Measurements from ENCODE around the gene CHKA. TPM values are rescaled to one million over a fixed set of nuclear protein-coding genes. Genes with fewer than 3 reads are reported as not detected.

Gene CHKA
- total and polyA plus RNA-seq, 9 of the 15 experiments (the other 6 are each of a cell fraction or from before 2014, with no cell fraction given) = 3.6 to 37.0 (median 30.2) TPM

GRCh38 chr11:68127714-68128681 is 6.8 kb upstream of the CHKA start (continued):
- TF ChIP-seq TRIM28 (IDR thresholded peaks at IDR 0.05) (no peak), NONO (IDR thresholded peaks at IDR 0.05; ENCODE audit: low read depth in 2 of 2, low read length in 1 of 2) (no peak), DMBX1 (CRISPR knock-in tag; IDR thresholded peaks at IDR 0.05; ENCODE audit: borderline replicate concordance) (no peak), MAZ (CRISPR knock-in tag; conservative IDR thresholded peaks at IDR 0.05 in 1 of 2, IDR thresholded peaks at IDR 0.05 in 1 of 2) (peak in 1 of 2 experiments; percentile 74; a peak in 2 of 4 replicates), KLF6 (CRISPR knock-in tag; IDR thresholded peaks at IDR 0.05; ENCODE audit: borderline replicate concordance) (no peak), ZBTB7A (IDR thresholded peaks at IDR 0.05; ENCODE audit: borderline replicate concordance, control insufficient read depth, low read depth, low read length) (peak; percentile 87), ZNF280A (IDR thresholded peaks at IDR 0.05; ENCODE audit: low read depth, partially characterized antibody) (no peak), TCF7L2 (IDR thresholded peaks at IDR 0.05; ENCODE audit: low read depth, low read length) (no peak), SIN3B (IDR thresholded peaks at IDR 0.05; ENCODE audit: low read depth) (no peak), ARHGAP35 (IDR thresholded peaks at IDR 0.05; ENCODE audit: partially characterized antibody) (no peak), CEBPB (tag; IDR thresholded peaks at IDR 0.05) (0 out of 2 replicates have a peak, but pooled peaks have one; percentile 26), PCBP2 (IDR thresholded peaks at IDR 0.05; ENCODE audit: low read depth, low read length, poor library complexity, severe bottlenecking) (no peak), TCF15 (CRISPR knock-in tag; IDR thresholded peaks at IDR 0.05) (no peak), ZNF253 (CRISPR knock-in tag; conservative IDR thresholded peaks at IDR 0.05) (no peak), RBFOX2 (IDR thresholded peaks at IDR 0.05; ENCODE audit: low read depth, low read length) (0 out of 2 replicates have a peak, but pooled peaks have one; percentile 31), SP1 (CRISPR knock-in tag; IDR thresholded peaks at IDR 0.05) (no peak), C11orf30 (IDR thresholded peaks at IDR 0.05; ENCODE audit: low read depth) (no peak), PHTF2 (CRISPR knock-in tag; IDR thresholded peaks at IDR 0.05) (no peak), ZNF75A (CRISPR knock-in tag; IDR thresholded peaks at IDR 0.05) (no peak), RBM25 (IDR thresholded peaks at IDR 0.05; ENCODE audit: low read depth, low read length, severe bottlenecking) (peak; percentile 64), RFX7 (CRISPR knock-in tag; IDR thresholded peaks at IDR 0.05) (no peak), MEIS2 (IDR thresholded peaks at IDR 0.05; ENCODE audit: partially characterized antibody) (no peak), PCBP1 (IDR thresholded peaks at IDR 0.05; ENCODE audit: low read depth, low read length, poor library complexity, severe bottlenecking) (no peak), MYC (IDR thresholded peaks at IDR 0.05; ENCODE audit: low read depth, low read length) (no peak), MYC (CRISPR knock-in tag; IDR thresholded peaks at IDR 0.05; ENCODE audit: borderline replicate concordance, low read depth) (no peak), ZBTB17 (CRISPR knock-in tag; IDR thresholded peaks at IDR 0.05) (no peak), BMI1 (IDR thresholded peaks at IDR 0.05; ENCODE audit: low read length) (no peak), XRCC3 (IDR thresholded peaks at IDR 0.05) (no peak), KDM1A (IDR thresholded peaks at IDR 0.05) (peak in 1 of 2 experiments; percentile 52; a peak in 1 of 4 replicates)
